ENCODE results near the gene PRRT2.

DNA sequence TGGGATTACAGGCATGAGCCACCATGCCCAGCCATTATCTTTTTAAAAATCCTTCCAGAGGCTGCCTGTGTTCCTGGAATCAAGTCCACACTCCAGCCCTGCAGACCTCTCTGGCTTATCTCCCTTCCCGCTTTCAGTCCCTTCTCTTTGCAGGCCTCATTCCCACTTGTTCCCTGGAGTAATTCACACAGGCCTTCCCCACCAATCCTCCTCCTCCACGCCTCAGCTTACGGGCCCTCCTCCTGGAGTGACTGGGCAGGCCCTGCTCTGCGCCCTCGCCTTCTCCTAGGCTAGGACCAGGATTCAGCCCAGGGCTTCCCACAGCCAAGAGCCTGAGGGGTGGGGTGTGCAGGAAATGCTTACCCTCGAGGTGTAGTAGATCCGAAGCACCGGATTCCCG is 48.2 kb downstream of the PRRT2 start:
- no peak for TF ChIP-seq POLR2A (IDR thresholded peaks at IDR 0.05)
- no peak for TF ChIP-seq CTCF (IDR thresholded peaks at IDR 0.05)
- TF ChIP-seq POLR2AphosphoS5 (IDR thresholded peaks at IDR 0.05), result no peak
- no peak for TF ChIP-seq EP300 (IDR thresholded peaks at IDR 0.05)

All from gastroesophageal sphincter (tissue), 3 donors.